ENCODE data around the gene NEDD9.

NEDD9 gene

DNA sequence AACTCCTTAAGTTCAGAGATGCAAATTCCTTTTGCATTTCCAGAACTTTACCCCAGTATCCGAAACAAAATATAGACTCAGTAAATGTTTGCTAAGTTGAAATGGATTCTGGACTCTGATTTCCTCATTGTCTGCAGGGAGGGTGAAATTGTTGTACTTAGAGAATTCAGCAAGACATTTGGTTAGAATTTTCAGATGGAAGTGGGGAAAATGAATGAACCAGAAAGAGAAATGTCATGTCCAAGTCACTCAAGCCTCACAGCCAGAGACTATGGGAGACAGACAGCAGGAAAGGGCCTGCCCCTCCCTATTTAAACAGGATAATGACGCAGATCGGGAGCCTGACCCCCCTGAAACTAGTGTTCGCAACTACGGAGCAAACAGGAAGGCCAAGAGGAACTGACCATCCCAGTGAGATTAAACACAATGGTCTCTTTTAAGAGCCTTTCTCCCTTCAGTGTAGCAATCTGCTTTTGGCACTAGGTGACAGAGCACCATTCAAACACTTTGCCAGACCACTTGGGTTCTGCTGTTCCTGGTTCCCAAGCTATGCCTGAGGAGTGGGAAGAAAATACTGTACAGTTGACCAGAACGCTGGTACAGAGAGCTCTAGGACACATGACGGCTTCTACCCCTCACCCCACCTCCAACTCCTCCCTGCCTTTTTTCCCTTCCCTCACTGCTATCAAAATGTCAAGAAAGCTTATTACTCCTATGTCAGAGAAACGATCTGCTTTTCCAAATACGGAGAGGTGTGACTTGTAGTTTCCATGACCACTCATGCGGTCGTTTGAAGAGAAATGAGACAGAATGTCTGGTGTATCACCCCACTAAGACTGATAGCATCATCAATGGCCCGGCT is 13.7 kb downstream of the NEDD9 start:
- FAIRE-seq (no peak), DNase-seq (ENCODE audit: low spot score) (no peak)

DNA sequence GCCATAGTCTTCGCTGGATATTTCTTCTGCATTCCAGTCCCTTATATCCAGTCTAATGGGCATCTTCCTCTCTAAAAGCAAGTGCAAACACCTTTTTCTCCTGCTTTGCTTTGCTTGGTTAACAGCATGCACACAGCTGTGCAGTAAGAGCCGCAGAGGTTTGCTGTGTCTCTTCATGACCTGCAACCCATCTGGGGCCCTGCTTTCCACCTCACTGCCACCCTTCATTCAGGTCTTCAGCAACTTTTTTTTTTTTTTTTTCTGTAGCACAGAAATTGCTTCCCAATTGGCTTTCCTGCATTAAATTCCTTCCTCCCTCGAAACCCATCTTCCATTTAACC is 14.4 kb downstream of the NEDD9 start:
- FAIRE-seq (no peak), DNase-seq (ENCODE audit: low spot score) (no peak)

DNA sequence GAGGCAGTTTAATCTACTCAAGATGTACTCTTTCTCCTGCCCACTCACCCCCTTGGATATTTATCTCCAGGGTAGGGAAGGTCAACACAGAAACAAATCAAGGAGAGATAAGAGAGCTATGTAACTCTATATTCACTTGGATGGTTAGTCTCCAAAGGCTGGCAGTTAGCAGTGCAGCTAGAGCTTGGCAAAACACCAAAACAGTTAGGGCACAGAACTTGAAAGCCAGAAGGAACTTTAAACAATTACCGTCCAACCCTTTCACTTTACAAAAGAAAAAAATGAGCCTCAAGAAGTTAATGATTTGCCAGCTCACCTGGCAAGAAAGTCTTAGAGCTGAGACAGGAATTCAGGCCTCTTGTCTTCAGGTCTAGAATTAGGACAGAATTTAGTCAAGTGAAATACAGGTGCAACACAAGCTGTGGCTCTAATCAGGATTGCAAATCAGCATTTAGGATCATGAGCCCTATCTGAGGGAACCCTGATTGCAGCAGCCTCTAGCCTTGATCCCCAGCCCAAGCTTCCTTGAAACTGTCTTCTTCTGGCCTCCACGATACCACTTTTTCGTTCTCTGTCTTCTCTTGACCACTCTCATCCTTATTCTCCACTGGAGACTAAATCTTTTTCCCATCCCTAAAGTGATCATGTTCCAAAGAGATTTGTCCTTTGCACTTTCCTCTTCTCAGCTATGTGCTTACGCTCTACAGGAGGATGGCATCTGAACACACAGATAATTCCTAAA is 14.9 kb downstream of the NEDD9 start:
- FAIRE-seq (no peak), DNase-seq (ENCODE audit: low spot score) (no peak)

DNA sequence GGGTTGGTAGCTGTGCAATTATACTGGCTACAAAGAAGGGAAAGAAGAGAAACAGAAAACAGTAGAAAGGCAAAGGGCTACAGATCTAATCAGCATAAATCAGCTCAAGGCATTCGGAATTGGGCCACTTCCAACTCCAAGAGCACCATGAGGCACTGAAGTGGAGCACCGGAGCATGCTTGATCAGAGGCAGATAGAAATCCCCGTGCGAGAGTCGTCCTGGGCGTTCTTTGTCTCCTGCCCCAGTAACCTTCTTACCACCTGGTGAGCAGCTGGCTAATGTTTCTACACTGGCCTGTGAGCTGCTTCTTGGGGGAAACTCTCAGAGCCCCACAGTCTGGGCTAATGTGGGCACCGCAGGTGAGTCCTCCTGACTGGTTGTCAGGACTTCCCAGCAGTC is 16.7 kb downstream of the NEDD9 start:
- FAIRE-seq (no peak), DNase-seq (ENCODE audit: low spot score) (no peak)

DNA sequence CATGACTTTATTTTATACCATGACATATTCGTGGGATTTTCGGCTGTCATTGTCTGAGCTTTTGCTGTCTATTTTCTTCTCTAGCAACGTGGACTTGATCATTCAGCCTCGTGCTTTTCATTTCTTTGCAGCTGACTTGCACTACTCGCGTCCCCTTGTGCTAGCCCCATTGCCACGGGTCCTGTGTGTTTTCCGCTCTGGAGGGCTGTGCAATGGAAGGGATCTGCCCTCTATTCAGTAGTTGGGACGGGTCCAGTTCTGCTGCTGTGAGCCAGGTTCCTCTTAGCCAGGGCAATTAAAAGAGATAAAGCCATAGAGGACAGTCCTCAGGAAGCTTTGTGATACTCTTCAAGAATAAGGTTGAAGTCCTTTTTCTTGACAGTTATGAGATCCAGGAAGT is 17.6 kb downstream of the NEDD9 start:
- no peak for DNase-seq (ENCODE audit: low spot score)
- FAIRE-seq = no peak

DNA sequence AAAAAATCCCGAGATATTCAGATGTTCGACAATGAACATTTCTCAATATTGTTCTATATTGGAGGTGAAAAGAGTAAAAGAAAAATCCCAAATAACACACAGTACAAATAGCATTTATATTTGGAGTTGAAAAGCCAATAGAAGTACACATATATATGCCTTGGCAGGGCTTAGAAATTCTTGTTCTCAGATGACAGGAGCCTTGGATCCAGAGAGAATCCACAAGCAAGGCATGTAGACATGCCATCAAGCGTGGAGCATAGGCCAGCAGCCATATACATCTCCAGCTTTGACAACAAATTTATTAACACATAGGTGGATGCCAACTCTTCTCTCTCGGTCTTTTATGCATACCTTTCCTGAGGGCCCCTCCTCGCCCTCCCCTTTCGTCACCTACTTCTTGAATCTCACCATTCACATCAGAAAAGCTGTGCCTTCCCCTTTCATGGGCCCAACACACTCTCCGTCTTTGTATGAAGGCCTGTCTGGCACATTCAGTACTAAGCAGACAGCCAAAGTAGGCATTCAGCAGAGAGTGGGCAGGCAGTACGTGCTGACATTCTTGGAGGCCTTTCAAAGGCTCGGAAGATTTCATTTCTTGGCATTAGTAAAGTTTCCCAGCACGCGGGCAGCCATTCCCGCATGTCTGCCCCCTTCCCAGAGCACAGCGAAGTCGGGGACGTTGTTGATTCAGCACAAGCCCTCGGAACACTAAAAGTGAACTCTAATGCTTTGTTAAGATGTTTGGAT is 18.2 kb downstream of the NEDD9 start:
- FAIRE-seq = no peak
- no peak for DNase-seq (ENCODE audit: low spot score)

DNA sequence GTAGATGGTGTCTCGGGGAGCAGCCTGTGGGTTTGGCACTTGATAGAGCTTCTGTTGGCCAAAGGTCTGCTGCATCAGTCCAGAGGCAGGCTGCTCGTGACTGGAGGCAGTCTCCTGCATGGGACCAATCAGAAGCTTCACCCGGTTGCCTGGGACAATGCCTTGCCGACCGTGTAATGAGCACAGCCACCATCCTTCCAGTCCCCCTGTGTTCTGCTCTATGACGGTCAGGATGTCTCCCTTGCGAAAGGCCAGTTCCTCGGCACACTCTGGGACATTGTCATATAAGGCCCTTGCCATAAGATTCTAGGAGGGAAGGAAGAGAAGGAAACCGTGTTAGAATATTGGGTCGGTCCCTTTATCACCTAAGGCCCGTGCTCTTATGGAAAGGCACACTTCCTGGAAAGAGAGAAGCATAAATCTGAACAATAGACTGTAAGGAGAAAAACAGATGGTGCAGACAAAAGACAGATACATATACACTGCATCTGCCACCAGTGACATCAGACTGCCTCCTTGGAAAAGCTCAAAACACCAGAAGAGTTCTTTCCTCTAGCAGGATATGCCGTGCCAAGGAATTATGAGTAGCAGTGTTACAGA is 18.9 kb downstream of the NEDD9 start:
- FAIRE-seq (no peak), DNase-seq (ENCODE audit: low spot score) (no peak)

DNA sequence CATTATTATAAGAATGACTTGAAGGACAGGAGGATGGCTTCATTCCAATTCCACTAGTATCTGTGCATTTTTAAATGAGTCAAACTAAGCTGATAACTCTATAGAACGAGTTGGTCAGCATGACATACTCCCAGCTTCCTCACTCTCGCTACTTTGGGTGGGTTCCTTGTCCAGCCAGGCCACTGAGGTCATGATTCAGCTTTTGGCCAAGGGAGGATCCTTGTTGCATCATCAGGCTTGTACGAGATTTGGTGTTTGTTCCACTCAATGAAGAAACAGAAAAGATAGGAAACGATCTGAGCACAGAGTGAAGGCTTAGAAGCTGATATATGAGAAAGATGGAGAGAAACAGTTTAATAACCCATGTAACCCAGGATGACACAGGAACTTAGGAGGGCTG is 19.8 kb downstream of the NEDD9 start:
- DNase-seq (ENCODE audit: low spot score) = no peak
- FAIRE-seq = no peak

DNA sequence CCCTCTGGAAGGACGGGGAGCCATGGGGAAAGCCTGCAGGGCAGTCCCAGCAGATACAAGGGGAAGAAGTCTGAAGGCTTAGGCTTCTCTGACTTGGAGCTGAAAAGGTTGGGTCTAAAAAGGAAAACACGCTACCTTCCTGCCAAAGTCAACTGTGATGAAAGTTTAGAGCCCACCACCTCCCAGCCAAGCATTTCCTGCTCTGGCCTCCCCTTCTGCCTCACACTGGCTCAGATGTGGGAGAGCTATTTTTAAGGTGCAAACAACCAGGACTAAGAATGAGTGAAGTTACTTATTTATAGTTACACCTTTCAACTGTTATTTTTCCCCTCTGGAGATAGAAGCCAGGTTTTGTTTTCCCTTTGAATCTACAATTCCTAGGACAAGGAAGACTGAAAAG is 21.2 kb downstream of the NEDD9 start:
- DNase-seq (ENCODE audit: low spot score) (no peak), FAIRE-seq (no peak)

DNA sequence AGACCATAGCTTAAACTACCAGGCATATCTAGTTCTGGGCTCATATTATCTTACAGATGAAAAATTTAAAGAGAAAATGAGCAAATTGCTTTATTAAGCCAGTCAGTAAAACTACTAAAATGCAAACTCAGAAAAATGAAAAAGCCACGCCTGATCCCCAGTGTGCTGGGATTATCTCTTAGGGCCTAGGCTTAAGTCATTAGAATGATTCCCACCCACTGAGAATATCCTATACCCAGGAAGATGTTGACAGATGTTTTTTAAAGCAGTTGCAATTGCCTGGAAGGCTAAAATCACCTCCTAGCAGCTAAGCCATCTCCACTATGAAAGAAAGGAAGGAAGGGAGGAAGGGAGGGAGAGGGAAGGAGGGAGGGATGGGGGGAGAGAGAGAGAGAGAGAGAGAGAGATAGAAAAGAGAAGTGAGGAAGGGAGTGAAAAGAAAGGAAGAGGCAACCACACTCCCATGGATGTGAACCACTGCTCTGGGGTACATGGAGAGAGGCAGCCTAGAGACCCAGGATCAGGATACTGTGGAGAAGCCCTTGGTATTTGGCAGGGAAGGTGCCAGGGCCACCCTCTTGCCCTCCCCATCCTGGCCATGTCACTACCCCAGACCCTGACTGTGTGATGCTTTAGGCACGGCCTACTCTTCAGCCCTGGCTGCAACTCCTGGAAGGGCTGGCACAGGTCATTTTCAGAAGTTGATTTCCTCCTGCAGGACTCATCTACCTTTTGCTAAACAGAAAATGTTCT is 21.9 kb downstream of the NEDD9 start:
- FAIRE-seq (no peak), DNase-seq (ENCODE audit: low spot score) (no peak)

DNA sequence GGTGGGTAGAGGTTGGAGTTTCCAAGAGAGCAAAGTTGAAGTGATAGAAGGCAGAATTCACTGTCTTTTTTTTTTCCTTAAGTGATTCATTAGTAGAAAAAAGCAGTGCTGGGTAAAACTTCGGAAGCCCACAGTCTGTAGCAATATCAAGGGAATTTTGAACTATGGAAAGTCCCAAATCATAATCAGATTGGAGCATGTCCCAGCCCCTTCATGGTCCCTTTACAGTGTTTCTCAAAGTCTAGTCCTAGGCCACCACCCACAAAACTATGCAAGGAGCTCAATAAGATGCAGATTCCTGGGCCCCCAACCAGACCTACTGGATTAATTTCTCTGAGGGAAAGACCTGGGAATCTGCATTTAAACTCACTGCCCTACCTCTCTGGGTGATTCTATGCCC is 22.6 kb downstream of the NEDD9 start:
- no peak for FAIRE-seq
- DNase-seq (ENCODE audit: low spot score) = no peak

DNA sequence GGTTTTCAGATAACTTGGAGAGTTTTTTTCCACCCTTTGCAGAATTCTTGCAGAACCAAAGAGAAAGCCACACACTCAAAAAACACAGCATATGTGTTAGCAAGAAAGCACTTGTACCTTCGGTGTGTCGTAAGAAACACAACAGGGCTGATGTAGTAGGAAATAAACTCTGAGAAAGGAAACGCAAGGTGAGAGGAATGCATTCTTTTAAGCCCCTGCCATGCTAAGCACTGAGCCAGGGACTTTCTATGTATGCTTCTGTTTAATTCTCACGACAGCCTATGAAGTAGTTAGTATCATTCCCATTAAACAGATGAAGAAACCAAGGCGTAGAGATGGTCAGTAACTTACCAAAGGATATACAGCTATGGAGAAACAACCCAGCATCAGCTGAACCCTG is 23.1 kb downstream of the NEDD9 start:
- FAIRE-seq (no peak), DNase-seq (ENCODE audit: low spot score) (no peak)

DNA sequence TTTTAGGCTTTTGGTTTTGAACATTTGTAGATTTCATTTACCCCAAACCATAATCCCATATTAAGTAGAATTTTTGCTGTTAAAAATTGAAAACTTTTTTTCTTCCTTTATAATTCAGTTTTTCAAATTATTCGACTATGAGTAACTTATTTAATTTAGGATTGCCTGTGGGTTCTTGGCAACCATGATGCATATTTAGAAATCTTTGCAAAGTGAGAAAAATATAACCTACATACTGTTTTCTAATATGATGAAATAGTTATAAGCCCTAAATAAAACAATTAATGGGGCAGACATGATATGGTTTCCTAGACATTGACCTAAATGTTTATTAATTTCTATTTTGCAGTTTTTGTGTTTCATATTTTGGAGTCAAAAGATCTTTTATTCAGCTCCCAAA is 23.6 kb downstream of the NEDD9 start:
- DNase-seq (ENCODE audit: low spot score) (no peak), FAIRE-seq (no peak)

DNA sequence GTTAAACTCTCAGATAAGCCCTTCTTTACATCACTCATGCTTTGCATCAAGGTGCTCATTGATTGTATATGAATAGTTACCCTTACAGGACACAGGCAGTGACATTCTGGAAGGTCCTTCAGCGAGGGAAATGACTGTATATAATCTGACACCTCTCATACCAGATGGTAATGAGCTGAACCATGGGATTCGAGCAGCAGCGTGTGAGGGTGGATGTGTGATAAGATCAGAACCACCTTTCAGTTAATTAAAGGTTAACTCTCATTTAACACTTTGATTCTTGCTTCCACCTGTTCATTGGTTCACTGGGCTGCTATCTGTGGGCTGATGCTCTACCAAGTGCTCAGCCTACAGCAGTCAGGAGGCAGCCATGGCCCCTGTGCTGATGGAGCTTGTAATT is 24.2 kb downstream of the NEDD9 start:
- no peak for FAIRE-seq

DNA sequence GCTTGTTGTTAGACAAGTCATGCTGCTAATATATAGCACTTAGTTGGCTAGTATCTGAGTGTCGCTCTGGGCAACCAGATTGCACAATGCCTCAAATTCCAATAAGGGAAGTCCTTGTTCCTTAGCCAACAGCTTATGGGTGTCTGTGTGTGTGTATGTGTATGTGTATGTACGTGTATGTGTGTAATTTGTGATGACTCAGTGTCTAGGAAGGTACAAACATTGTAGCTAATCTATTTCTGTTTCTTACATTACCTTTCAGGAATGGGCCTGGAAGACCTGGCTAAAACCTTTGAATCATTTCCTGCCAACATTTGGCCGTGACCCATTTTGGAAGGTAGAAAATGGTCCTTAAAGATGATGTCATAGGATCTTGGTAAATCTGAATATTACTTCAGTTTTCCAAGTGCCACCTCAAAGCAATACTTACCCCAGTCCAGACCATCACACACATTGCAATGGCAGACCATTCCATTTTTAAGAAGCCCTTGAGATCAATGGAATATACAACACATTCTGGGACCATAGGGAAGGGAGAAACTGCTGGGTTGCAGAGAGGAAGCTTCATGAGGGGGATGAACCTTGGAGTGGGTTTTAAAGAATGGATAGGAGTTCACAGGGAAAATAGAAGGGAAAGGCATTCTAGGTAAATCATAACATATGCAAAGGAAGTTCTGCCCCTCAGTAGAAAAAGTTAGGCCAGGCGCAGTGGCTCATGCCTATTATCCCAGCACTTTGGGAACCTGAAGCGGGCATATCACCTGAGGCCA is 25.1 kb downstream of the NEDD9 start:
- DNase-seq (ENCODE audit: low spot score) = peak; percentile 74
- peak; percentile 75 for FAIRE-seq

More for the DNA sequence above, 24.2 kb downstream of the NEDD9 start:
- no peak for DNase-seq (ENCODE audit: low spot score)

DNA sequence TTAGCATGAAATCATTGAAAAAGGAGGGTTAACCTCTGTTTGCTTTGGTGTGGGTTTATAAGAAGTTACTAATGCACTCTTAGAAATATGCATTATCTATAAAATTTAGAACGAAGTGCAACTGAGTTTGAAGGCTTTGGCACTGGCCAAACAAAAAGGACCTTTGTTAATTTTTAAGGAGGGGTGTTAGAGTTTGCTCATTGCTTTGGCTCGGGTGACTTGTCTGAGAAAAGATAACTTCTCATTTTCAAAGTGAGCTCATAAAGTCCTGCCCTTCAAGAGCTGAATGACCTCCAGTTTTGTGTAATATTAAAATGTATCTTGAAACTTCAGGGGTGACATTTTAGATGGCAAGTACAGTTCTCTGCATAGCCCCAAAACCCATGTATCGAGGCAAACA is 25.9 kb downstream of the NEDD9 start:
- FAIRE-seq (no peak), DNase-seq (ENCODE audit: low spot score) (peak; percentile 20)

DNA sequence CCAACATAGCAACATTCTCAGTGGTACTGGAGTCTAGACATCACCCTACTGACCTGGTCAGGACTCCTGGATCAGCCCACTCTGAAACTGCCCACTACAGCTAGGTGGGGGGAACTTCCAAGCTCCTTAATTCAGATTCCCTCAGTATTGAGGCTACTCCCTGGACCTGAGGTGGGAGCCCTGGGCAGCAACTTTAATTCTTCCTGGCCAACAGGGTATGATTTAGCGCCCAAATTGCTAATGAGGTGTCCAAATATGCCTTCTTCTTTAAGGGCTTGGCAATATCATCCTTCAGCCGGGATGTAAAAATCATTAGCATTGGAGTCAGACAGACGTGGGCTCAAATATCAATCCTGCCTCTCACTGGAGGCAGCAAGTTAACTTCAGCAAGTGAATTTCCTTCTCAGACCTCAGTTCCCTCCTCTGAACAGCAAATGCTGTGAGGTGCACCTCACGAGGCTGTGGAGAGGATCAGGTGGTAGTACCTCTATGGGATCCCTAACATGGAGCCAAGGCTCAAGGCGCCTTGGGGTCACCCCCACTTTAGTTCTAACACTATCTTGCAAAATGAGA is 27.6 kb downstream of the NEDD9 start:
- FAIRE-seq (no peak), DNase-seq (ENCODE audit: low spot score) (no peak)

DNA sequence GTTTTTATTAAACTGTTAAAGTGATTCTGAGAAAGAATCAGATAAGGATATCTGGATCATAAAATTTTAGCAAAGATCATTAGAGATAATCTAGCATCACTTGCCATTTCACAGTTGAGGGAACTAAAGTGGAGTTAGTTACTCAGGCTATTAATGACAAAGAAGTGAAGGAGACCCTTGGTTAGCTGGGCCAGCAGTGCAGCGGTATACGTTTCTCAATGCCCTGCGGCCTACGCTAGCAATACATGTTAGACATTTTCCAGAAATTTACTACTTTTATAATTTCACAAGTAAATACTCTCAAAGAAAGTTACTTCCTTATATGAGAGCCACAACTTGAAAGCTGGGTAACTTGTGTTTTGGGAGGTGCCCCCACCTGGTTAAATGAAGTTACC is 28.5 kb downstream of the NEDD9 start:
- FAIRE-seq = no peak
- no peak for DNase-seq (ENCODE audit: low spot score)

DNA sequence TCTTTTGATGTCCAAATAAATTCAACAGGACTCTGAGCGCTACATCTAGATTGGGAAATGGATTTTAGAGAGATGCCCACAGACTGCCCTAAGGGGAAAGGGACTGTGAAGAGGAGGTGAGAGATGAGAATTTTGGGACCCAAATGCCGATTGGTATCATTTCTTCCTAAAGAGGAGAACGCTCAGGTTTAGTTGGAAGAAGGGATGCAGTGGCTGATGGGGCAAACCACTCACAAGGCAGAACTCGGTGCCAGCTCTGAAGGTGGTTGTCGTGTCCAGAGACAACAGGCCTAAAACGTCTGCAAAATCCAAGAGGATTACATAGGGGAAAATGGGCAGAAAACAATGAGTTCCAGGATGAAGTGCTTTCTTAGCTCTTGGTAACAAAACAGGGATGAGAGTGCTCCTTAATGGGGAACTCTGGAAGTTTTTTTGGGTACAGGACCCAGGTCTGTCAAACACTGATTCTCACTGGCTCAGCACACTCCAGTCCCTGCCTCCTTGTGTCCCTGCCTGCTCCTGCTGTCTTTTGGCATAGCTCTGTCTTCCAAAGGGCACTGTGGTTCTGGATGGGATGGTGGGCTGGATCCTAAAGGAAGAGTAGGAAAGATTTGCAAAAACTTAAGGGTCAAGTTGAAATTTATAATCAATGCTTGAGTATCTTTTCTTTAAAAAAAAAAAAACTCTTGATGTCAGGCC is 29.0 kb downstream of the NEDD9 start:
- FAIRE-seq = no peak

More for the DNA sequence above, 29.0 kb downstream of the NEDD9 start:
- no peak for DNase-seq (ENCODE audit: low spot score)

All from urothelium cell line (cell line).